NCI-H146 (cell line): ENCODE results near the gene EIF4G1.

Experiments
- DNase-seq: peaks from one replicate; lab custom pipeline; 2025; lab: John Stamatoyannopoulos, UW

The EIF4G1 gene

GRCh38 chr3:184307915-184308314 is 6.5 kb upstream of the EIF4G1 start:
- DNase-seq = no peak

GRCh38 chr3:184308744-184309143 is 5.7 kb upstream of the EIF4G1 start:
- DNase-seq = no peak

GRCh38 chr3:184311633-184312032 is 2.8 kb upstream of the EIF4G1 start:
- DNase-seq = no peak

GRCh38 chr3:184314700-184315542 is 515 bp downstream of the EIF4G1 start:
- DNase-seq = peak; percentile 74

GRCh38 chr3:184315543-184315867 is 1.1 kb downstream of the EIF4G1 start:
- no peak for DNase-seq

- no peak for DNase-seq
Measured at GRCh38 chr3:184315871-184316661, 1.7 kb downstream of the EIF4G1 start.

- no peak for DNase-seq
Measured at GRCh38 chr3:184316792-184317191, 2.4 kb downstream of the EIF4G1 start.

GRCh38 chr3:184317201-184317600 is 2.8 kb downstream of the EIF4G1 start:
- no peak for DNase-seq

- DNase-seq = no peak
Measured at GRCh38 chr3:184320104-184320445, 5.7 kb downstream of the EIF4G1 start.

- no peak for DNase-seq
Measured at GRCh38 chr3:184321666-184322065, 7.3 kb downstream of the EIF4G1 start.

GRCh38 chr3:184322731-184323487 is 8.5 kb downstream of the EIF4G1 start:
- DNase-seq = no peak

- DNase-seq = no peak
Measured at GRCh38 chr3:184323696-184324095, 9.3 kb downstream of the EIF4G1 start.

GRCh38 chr3:184325269-184325668 is 10.9 kb downstream of the EIF4G1 start:
- no peak for DNase-seq

- DNase-seq = no peak
Measured at GRCh38 chr3:184325715-184326369, 11.4 kb downstream of the EIF4G1 start.

- no peak for DNase-seq
Measured at GRCh38 chr3:184327171-184327570, 12.8 kb downstream of the EIF4G1 start.

- no peak for DNase-seq
Measured at GRCh38 chr3:184328516-184328915, 14.1 kb downstream of the EIF4G1 start.

- no peak for DNase-seq
Measured at GRCh38 chr3:184332370-184333090, 18.1 kb downstream of the EIF4G1 start.

GRCh38 chr3:184333190-184333589 is 18.8 kb downstream of the EIF4G1 start:
- DNase-seq = no peak

- DNase-seq = no peak
Measured at GRCh38 chr3:184333700-184334099, 19.3 kb downstream of the EIF4G1 start.

GRCh38 chr3:184334470-184335158 is 20.2 kb downstream of the EIF4G1 start:
- no peak for DNase-seq

GRCh38 chr3:184335291-184335660 is 20.9 kb downstream of the EIF4G1 start:
- peak; percentile 46 for DNase-seq
